Epithelial cell of esophagus (primary cell): ENCODE measurements around the gene IGSF9.

Experiments used
- DNase-seq: peaks from one replicate; pipeline ENCODE4 v3.0.0; 2010; ENCODE audit warnings: low read depth
- H3K4me3 ChIP-seq: 2 replicates; pipeline ENCODE4 v1.5.1; 2011; ENCODE audit warnings: mild to moderate bottlenecking, low read length, control low read depth
- TF ChIP-seq, protein P1 (sequence below): IDR thresholded peaks from 2 replicates; pipeline ENCODE4 v1.5.1; 2011; ENCODE audit warnings: low read depth, mild to moderate bottlenecking, low read length, control low read depth, inconsistent platforms; ENCODE audit not compliant: insufficient read depth; ENCODE audit errors: missing control alignments

Gene IGSF9

DNA sequence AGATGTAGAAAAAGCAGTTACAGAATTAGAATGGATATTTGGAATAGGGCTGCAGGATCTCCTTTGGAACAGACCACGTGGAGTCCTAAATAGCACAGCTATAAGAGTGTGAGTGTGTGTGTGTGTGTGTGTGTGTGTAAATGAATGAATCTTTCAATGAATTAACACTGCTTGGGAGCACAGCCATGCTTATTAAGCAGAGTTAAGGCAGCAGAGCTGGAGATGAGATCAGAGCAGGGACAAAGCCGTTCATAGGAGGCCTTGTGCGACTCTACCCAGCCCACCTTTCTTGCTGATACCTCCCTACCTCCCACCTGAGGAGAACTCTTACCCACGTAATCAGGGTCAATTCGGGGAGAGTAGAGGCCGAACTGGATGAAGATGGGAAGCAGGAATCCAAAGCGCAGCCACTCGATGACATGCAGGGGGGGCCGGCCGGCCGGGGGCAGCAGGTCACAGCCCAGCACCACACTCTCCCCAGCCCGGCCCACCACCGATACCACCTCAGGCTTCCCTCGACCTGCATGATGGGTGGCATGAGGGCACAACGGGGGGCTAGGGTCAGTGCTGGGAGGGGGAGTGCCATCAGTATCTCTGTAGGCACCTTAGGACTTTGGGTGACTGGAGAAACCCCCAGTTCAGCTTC lies 2.7 kb downstream of the IGSF9 start:
- H3K4me3 ChIP-seq = peak overlapping the region; percentile 65
- DNase-seq = no peak
- TF ChIP-seq, protein P1, sequence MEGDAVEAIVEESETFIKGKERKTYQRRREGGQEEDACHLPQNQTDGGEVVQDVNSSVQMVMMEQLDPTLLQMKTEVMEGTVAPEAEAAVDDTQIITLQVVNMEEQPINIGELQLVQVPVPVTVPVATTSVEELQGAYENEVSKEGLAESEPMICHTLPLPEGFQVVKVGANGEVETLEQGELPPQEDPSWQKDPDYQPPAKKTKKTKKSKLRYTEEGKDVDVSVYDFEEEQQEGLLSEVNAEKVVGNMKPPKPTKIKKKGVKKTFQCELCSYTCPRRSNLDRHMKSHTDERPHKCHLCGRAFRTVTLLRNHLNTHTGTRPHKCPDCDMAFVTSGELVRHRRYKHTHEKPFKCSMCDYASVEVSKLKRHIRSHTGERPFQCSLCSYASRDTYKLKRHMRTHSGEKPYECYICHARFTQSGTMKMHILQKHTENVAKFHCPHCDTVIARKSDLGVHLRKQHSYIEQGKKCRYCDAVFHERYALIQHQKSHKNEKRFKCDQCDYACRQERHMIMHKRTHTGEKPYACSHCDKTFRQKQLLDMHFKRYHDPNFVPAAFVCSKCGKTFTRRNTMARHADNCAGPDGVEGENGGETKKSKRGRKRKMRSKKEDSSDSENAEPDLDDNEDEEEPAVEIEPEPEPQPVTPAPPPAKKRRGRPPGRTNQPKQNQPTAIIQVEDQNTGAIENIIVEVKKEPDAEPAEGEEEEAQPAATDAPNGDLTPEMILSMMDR = no peak

GRCh38 chr1:159941591-159942560 lies 3.5 kb downstream of the IGSF9 start:
- DNase-seq = no peak
- peak overlapping the region; percentile 18 for H3K4me3 ChIP-seq
- TF ChIP-seq, protein P1 = no peak

DNA sequence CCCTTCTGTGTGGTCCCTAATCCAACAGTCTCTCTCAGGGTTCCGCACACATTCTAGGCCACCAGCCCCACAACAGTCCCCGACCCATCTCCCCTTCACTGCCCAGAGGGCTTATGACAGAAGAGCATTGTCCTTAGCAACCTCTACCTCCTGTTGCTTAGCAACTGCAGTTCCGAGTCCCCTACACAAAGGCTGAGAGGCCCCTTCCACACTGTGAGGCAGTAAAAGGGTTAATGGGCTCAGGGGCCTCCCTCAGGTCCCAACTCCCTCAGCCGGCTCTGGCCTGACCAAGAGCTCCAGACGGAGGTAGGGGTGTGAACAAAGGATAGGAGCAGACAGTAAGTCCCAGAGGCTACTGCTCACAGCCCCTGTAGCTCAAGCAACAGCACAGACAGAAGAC lies 4.3 kb downstream of the IGSF9 start:
- DNase-seq = no peak
- no peak overlapping the region for H3K4me3 ChIP-seq
- TF ChIP-seq, protein P1 = no peak

DNA sequence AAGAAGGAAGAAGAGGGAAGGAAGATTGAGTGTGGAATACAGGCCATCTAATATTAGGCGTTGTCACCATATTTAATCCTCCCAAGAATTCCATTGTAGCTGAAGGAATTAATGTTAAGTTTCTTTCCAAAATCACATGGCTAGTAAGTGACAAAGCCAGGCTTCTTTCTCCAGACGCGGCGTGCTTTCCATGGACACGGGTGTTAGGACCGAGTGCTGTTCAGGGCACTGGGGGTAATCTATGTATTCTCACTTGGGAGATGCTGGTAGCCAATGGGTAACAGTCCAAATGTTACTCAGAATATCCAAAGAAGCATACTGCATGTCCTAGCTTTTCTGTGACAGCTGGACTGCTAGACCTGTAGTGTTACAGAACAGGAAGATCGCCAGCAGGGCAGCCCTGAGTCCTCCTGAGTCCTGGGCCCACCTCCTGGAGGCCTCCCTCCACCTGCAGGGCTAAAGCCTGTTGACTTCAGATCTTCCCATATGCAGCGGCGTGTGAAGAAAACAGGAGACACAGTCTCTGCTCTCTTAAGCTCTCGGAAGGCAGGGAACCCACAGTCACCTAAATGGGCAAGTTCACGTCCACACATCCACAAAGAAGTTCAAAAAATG lies 5.3 kb downstream of the IGSF9 start:
- H3K4me3 ChIP-seq = no peak overlapping the region
- no peak for DNase-seq
- TF ChIP-seq, protein P1 = no peak

DNA sequence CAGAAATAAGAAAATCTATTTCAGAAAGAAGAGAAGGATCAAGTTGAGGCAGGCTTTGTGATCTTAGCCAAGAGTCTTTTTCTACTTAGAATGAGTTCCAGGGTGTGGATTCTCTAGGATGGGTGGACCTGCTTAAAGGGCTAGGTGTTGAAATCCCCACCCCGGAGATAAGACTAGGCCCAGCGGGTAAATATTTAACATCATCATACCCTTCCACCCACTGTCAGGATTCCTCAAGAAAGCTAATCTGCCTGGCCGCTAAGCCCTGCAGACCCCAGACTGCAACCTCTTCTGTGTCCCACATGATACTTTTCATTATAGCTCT lies 5.8 kb downstream of the IGSF9 start:
- no peak overlapping the region for H3K4me3 ChIP-seq
- DNase-seq = peak; percentile 56
- TF ChIP-seq, protein P1 = no peak

- no peak for DNase-seq
- H3K4me3 ChIP-seq = no peak overlapping the region
- TF ChIP-seq, protein P1 = no peak
Measured at GRCh38 chr1:159938905-159939677, 6.3 kb downstream of the IGSF9 start.
